Uterus (tissue), 2 donors: Measurements from ENCODE around the gene IVNS1ABP.

Source experiments
- POLR2A ChIP-seq, 2 donors: fragments of 450-650 bp; IDR thresholded peaks; one replicate each; pipeline ENCODE4 v1.6.1; 2016; ENCODE audit warnings: antibody characterized with exemption in 2 of 2, mild to moderate bottlenecking in 1 of 2, moderate library complexity in 1 of 2
- TF ChIP-seq, protein P1 (sequence below), 4 experiments: fragments of 200-600 bp in 2 of 4; fragments of 450-650 bp in 2 of 4; sonication (generic) in 2 of 4; IDR thresholded peaks; one replicate each; pipeline ENCODE4 v1.5.1; 2016 to 2019; ENCODE audit warnings: antibody characterized with exemption in 4 of 4, mild to moderate bottlenecking in 2 of 4, moderate library complexity in 1 of 4

DNA sequence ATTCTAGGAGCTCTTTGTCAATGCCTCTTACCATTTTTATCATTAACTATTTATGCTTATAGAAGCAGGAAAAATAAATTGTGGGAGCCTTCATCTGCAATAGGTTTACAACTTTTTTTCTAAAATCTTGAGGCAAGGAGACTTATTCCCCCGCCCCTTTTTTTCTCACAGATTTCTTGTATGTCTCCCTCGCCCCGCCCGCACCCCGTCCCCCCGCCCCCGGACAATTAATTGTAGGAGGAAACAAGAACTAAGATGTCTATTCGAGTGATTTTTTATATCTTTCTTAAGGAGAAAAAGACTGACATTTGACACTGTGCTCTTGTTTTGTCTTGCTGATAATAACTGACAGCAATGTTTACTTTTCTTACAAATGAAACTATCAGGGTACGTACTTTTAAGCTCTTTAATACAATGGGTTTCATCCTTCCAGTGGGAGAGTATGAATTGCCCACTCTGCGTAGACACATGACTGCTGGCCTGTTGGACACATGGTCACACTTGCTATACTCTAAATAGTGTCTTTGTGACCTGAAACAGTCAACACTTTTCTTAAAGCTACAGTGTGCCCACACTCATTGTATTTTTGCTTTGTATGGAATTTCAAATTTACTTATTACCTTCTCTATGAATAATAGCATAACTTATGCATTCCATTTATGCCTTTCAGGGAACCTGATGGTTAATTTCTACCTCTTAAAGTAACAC lies 1.5 kb upstream of the IVNS1ABP start:
- TF ChIP-seq, protein P1, sequence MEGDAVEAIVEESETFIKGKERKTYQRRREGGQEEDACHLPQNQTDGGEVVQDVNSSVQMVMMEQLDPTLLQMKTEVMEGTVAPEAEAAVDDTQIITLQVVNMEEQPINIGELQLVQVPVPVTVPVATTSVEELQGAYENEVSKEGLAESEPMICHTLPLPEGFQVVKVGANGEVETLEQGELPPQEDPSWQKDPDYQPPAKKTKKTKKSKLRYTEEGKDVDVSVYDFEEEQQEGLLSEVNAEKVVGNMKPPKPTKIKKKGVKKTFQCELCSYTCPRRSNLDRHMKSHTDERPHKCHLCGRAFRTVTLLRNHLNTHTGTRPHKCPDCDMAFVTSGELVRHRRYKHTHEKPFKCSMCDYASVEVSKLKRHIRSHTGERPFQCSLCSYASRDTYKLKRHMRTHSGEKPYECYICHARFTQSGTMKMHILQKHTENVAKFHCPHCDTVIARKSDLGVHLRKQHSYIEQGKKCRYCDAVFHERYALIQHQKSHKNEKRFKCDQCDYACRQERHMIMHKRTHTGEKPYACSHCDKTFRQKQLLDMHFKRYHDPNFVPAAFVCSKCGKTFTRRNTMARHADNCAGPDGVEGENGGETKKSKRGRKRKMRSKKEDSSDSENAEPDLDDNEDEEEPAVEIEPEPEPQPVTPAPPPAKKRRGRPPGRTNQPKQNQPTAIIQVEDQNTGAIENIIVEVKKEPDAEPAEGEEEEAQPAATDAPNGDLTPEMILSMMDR (IDR thresholded peaks at IDR 0.05): no peak
- no peak for TF ChIP-seq POLR2A (IDR thresholded peaks at IDR 0.05)
